ENCODE data around the gene SLC41A2. TPM values are rescaled to one million over a fixed set of nuclear protein-coding genes. Genes with fewer than 3 reads are reported as not detected.

The SLC41A2 gene
- total RNA-seq, 1 experiment from 2014 or later, result 27.3 TPM

GRCh38 chr12:104935886-104936285 is 22.2 kb downstream of the SLC41A2 start:
- Histone ChIP-seq H3K4me3 (ENCODE audit: low read depth in 2 of 2, low read length in 2 of 2) (no peak overlapping the region), H3K27me3 (ENCODE audit: control insufficient read depth, insufficient read depth, low read length) (no peaks in the 10 kb centered on the region), H3K36me3 (ENCODE audit: control insufficient read depth, insufficient read depth, low read length) (no peaks in the 10 kb centered on the region), H3K9me3 (ENCODE audit: control insufficient read depth, insufficient read depth, low read depth, low read length) (no peaks in the 10 kb centered on the region), H3K4me1 (ENCODE audit: control insufficient read depth, insufficient read depth, low read length) (no peaks in the 10 kb centered on the region), H3K27ac (ENCODE audit: low read length) (no peak overlapping the region)
- no peak for TF ChIP-seq REST (IDR thresholded peaks at IDR 0.05; ENCODE audit: insufficient read depth in 1 of 2, low read depth in 2 of 2, low read length in 1 of 2)
- no peak for TF ChIP-seq CTCF (IDR thresholded peaks at IDR 0.05)
- no peak for TF ChIP-seq POLR2AphosphoS5 (IDR thresholded peaks at IDR 0.05; ENCODE audit: low read depth, low read length)
- TF ChIP-seq SIN3A (IDR thresholded peaks at IDR 0.05; ENCODE audit: borderline replicate concordance, insufficient read depth, low read depth, low read length), result no peak
- no TSS peak for BruUV-seq (replicated peaks)
- ChIA-PET POLR2A (no interaction called here), CTCF (no interaction called here)
- in situ Hi-C loops (cut with HindIII; ENCODE audit: low pct_unique_long_range_greater_than_20kb, low sequenced_read_pairs) (no loop called here), intact Hi-C loops (cut with micrococcal nuclease; ENCODE audit: unreplicated experiment) (no loop called here)
- DNase-seq (ENCODE audit: low read depth, low spot score), result no peak
- ATAC-seq, result no peak

- Histone ChIP-seq H3K4me3 (ENCODE audit: low read depth in 2 of 2, low read length in 2 of 2) (no peak overlapping the region), H3K27me3 (ENCODE audit: control insufficient read depth, insufficient read depth, low read length) (no peaks in the 10 kb centered on the region), H3K36me3 (ENCODE audit: control insufficient read depth, insufficient read depth, low read length) (no peaks in the 10 kb centered on the region), H3K9me3 (ENCODE audit: control insufficient read depth, insufficient read depth, low read depth, low read length) (no peaks in the 10 kb centered on the region), H3K27ac (ENCODE audit: low read length) (no peak overlapping the region), H3K4me1 (ENCODE audit: control insufficient read depth, insufficient read depth, low read length) (no peaks in the 10 kb centered on the region)
- DNase-seq (ENCODE audit: low read depth, low spot score) (no peak), ATAC-seq (no peak)
- in situ Hi-C loops (cut with HindIII; ENCODE audit: low pct_unique_long_range_greater_than_20kb, low sequenced_read_pairs) (no loop called here), intact Hi-C loops (cut with micrococcal nuclease; ENCODE audit: unreplicated experiment) (no loop called here)
- ChIA-PET POLR2A (no interaction called here), CTCF (interaction anchor here (0.7 kb wide), 1 partner anchor 789 kb away, joined by 5 read pairs; no protein-coding TSS in a partner anchor)
- TF ChIP-seq CTCF (IDR thresholded peaks at IDR 0.05) (no peak), TCF7L2 (IDR thresholded peaks at IDR 0.05; ENCODE audit: low read depth, low read length) (no peak)
- no TSS peak for BruUV-seq (replicated peaks)
Observed at GRCh38 chr12:104933778-104934177, 24.3 kb downstream of the SLC41A2 start.

GRCh38 chr12:104933128-104933527 is 25.0 kb downstream of the SLC41A2 start:
- intact Hi-C loops (cut with micrococcal nuclease; ENCODE audit: unreplicated experiment) (no loop called here), in situ Hi-C loops (cut with HindIII; ENCODE audit: low pct_unique_long_range_greater_than_20kb, low sequenced_read_pairs) (no loop called here)
- no TSS peak for BruUV-seq (replicated peaks)

More at GRCh38 chr12:104933128-104933527, 25.0 kb downstream of the SLC41A2 start:
- no peaks in the 10 kb centered on the region for H3K4me1 ChIP-seq (ENCODE audit: control insufficient read depth, insufficient read depth, low read length)
- ChIA-PET CTCF (no interaction called here), POLR2A (no interaction called here)
- ATAC-seq (no peak), DNase-seq (ENCODE audit: low read depth, low spot score) (no peak)
- no peaks in the 10 kb centered on the region for H3K9me3 ChIP-seq (ENCODE audit: control insufficient read depth, insufficient read depth, low read depth, low read length)
- no peak for TF ChIP-seq POLR2AphosphoS5 (IDR thresholded peaks at IDR 0.05; ENCODE audit: low read depth, low read length)
- no peaks in the 10 kb centered on the region for H3K27me3 ChIP-seq (ENCODE audit: control insufficient read depth, insufficient read depth, low read length)
- H3K36me3 ChIP-seq (ENCODE audit: control insufficient read depth, insufficient read depth, low read length), result no peaks in the 10 kb centered on the region
- no peak overlapping the region for H3K4me3 ChIP-seq (ENCODE audit: low read depth in 2 of 2, low read length in 2 of 2)
- H3K27ac ChIP-seq (ENCODE audit: low read length), result no peak overlapping the region

Measured in Panc1 (cell line).